Loucy (cell line): ENCODE results near the gene KRTAP4-7.

Experiments used
- EZH2phosphoT487 ChIP-seq: fragments of 200-600 bp; IDR thresholded peaks from 2 replicates; pipeline ENCODE4 v1.6.1; 2018; ENCODE audit warnings: antibody characterized with exemption, mild to moderate bottlenecking, moderate library complexity, borderline replicate concordance
- TF ChIP-seq, protein P1 (sequence below): fragments of 200-600 bp; sonication (generic); conservative IDR thresholded peaks from 2 replicates; pipeline ENCODE4 v1.5.1; 2014; ENCODE audit warnings: mild to moderate bottlenecking, antibody characterized with exemption, low read length

DNA sequence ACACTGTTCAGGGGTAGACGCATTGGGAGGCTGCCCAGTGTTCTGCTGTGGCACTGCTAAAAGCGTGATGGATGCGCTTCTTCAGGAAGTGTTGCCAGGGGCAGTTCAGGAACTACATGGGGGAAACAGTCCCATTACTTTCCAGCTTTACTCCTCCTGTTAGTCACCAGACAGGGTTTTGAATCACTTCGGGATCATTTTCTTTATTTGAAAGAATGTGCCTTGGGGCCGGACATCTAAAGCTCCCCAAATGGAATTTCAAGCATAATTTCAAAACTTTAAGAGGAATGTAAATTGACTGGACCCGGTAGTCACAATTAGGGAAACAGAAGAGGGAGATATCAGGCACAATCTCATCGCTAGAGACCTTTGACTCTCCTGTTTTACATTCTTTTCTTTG is 35.5 kb upstream of the KRTAP4-7 start:
- TF ChIP-seq, protein P1, sequence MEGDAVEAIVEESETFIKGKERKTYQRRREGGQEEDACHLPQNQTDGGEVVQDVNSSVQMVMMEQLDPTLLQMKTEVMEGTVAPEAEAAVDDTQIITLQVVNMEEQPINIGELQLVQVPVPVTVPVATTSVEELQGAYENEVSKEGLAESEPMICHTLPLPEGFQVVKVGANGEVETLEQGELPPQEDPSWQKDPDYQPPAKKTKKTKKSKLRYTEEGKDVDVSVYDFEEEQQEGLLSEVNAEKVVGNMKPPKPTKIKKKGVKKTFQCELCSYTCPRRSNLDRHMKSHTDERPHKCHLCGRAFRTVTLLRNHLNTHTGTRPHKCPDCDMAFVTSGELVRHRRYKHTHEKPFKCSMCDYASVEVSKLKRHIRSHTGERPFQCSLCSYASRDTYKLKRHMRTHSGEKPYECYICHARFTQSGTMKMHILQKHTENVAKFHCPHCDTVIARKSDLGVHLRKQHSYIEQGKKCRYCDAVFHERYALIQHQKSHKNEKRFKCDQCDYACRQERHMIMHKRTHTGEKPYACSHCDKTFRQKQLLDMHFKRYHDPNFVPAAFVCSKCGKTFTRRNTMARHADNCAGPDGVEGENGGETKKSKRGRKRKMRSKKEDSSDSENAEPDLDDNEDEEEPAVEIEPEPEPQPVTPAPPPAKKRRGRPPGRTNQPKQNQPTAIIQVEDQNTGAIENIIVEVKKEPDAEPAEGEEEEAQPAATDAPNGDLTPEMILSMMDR, result no peak
- TF ChIP-seq EZH2phosphoT487, result no peak
